MCF 10A (cell line): ENCODE data around the gene ONECUT2. TPM values are rescaled to one million over a fixed set of nuclear protein-coding genes. Genes with fewer than 3 reads are reported as not detected.
"Not testable (repeated sequence)": the region's sequence is repeated elsewhere in the genome, so short reads cannot be mapped to it uniquely, and the experiment has no call there.

Experiments
- BruUV-seq: library from RNA; stranded (reverse); fragments of 400-500 nt; replicated peaks from 2 replicates; lab custom pipeline; 2021; lab: Mats Ljungman, UMichigan
- CTCF ChIA-PET: fragments of 300-600 bp; sonication (Branson Sonifier 250); formaldehyde crosslinking; extraction: SDS; loops from one replicate; lab custom pipeline; 2021; ENCODE audit warnings: antibody characterized with exemption, inconsistent platforms; lab: Yijun Ruan, JAX
- POLR2A ChIA-PET: fragments of 300-600, 350-650 bp; sonication (Branson Sonifier 250); formaldehyde crosslinking; extraction: SDS; loops from one replicate; lab custom pipeline; 2020; ENCODE audit warnings: antibody characterized with exemption, inconsistent platforms; lab: Yijun Ruan, JAX
- DNase-seq: peaks from one replicate; pipeline ENCODE4 v3.0.0-alpha.2; 2018; ENCODE audit not compliant: unreplicated experiment
- H3K27ac Mint-ChIP-seq: one replicate; pipeline ENCODE4 v1.8.0; 2022; ENCODE audit warnings: mild to moderate bottlenecking, low read depth, mixed read lengths; ENCODE audit not compliant: unreplicated experiment
- H3K27me3 Mint-ChIP-seq: one replicate; pipeline ENCODE4 v1.8.0; 2022; ENCODE audit warnings: mixed read lengths; ENCODE audit not compliant: insufficient read depth, unreplicated experiment
- H3K36me3 Mint-ChIP-seq: one replicate; pipeline ENCODE4 v1.8.0; 2022; ENCODE audit warnings: mild to moderate bottlenecking, moderate library complexity, mixed read lengths; ENCODE audit not compliant: insufficient read depth, unreplicated experiment
- H3K4me1 Mint-ChIP-seq: one replicate; pipeline ENCODE4 v1.8.0; 2022; ENCODE audit warnings: mixed read lengths; ENCODE audit not compliant: insufficient read depth, unreplicated experiment
- H3K4me3 Mint-ChIP-seq: one replicate; pipeline ENCODE4 v1.8.0; 2022; ENCODE audit warnings: mild to moderate bottlenecking, moderate library complexity, mixed read lengths; ENCODE audit not compliant: unreplicated experiment
- H3K9me3 Mint-ChIP-seq: one replicate; pipeline ENCODE4 v1.8.0; 2022; ENCODE audit warnings: mixed read lengths; ENCODE audit not compliant: unreplicated experiment
- CTCF ChIP-seq: fragments of 200-600 bp; IDR thresholded peaks from one replicate; pipeline ENCODE4 v1.8.0; 2022; ENCODE audit warnings: antibody characterized with exemption, mild to moderate bottlenecking; ENCODE audit not compliant: unreplicated experiment
- intact Hi-C: fragments of 100-400 bp; cut with micrococcal nuclease; formaldehyde crosslinking; loops from 2 replicates; pipeline ENCODE4 v1.14.1; 2022
- total RNA-seq: library from RNA; stranded (reverse); gene quantifications from 2 replicates; pipeline ENCODE4 v1.2.3, GENCODE V29; 2022

The ONECUT2 gene
- total RNA-seq, 1 experiment from 2014 or later = 0.89 TPM

- intact Hi-C loops = no loop called here
- DNase-seq = peak; percentile 79
- no peak overlapping the region for H3K27ac Mint-ChIP-seq
- no peak for TF ChIP-seq CTCF
- ChIA-PET POLR2A (no interaction called here), CTCF (interaction anchor here (0.7 to 1.5 kb wide), 3 partner anchors 19 to 645 kb away, joined by 3 to 5 read pairs (median 4); no protein-coding TSS in a partner anchor)
- BruUV-seq = no TSS peak
- H3K27me3 Mint-ChIP-seq = peaks cover 11% of the 10 kb centered on the region
- H3K9me3 Mint-ChIP-seq = peaks cover 7% of the 10 kb centered on the region
- H3K4me3 Mint-ChIP-seq = no peak overlapping the region
- H3K4me1 Mint-ChIP-seq = peaks cover 8% of the 10 kb centered on the region
- no peaks in the 10 kb centered on the region for H3K36me3 Mint-ChIP-seq
Measured at GRCh38 chr18:57519668-57520424, 84.7 kb downstream of the ONECUT2 start.

- H3K27ac Mint-ChIP-seq, DNase-seq, H3K36me3 Mint-ChIP-seq, intact Hi-C loops, CTCF ChIA-PET, H3K4me3 Mint-ChIP-seq, BruUV-seq, H3K4me1 Mint-ChIP-seq: not testable (repeated sequence)
- Mint-ChIP-seq H3K27me3 (peaks cover 11% of the 10 kb centered on the region), H3K9me3 (peaks cover 16% of the 10 kb centered on the region)
- POLR2A ChIA-PET = interaction anchor here (0.7 kb wide), 1 partner anchor 86 kb away, joined by 3 read pairs; no protein-coding TSS in a partner anchor
Measured at GRCh38 chr18:57522348-57522747, 87.2 kb downstream of the ONECUT2 start.

GRCh38 chr18:57523171-57523956 is 88.2 kb downstream of the ONECUT2 start:
- no peaks in the 10 kb centered on the region for H3K36me3 Mint-ChIP-seq
- intact Hi-C loops = no loop called here
- H3K4me1 Mint-ChIP-seq = peaks cover 8% of the 10 kb centered on the region
- POLR2A ChIA-PET = interaction anchor here (0.7 kb wide), 1 partner anchor 85 kb away, joined by 3 read pairs; no protein-coding TSS in a partner anchor
- no peak overlapping the region for H3K27ac Mint-ChIP-seq
- DNase-seq = no peak
- BruUV-seq = no TSS peak
- peaks cover 11% of the 10 kb centered on the region for H3K27me3 Mint-ChIP-seq
- TF ChIP-seq CTCF = no peak
- H3K9me3 Mint-ChIP-seq = peaks cover 16% of the 10 kb centered on the region
- no peak overlapping the region for H3K4me3 Mint-ChIP-seq
- CTCF ChIA-PET = no interaction called here

GRCh38 chr18:57527556-57528229 is 92.5 kb downstream of the ONECUT2 start:
- no peak for TF ChIP-seq CTCF
- H3K27me3 Mint-ChIP-seq = no peaks in the 10 kb centered on the region
- H3K36me3 Mint-ChIP-seq = no peaks in the 10 kb centered on the region
- H3K4me3 Mint-ChIP-seq = no peak overlapping the region
- CTCF ChIA-PET = interaction anchor here (0.6 to 0.9 kb wide), 2 partner anchors 34 to 474 kb away, joined by 3 read pairs; no protein-coding TSS in a partner anchor
- no peak overlapping the region for H3K27ac Mint-ChIP-seq
- peaks cover 16% of the 10 kb centered on the region for H3K9me3 Mint-ChIP-seq
- no peak for DNase-seq
- POLR2A ChIA-PET = no interaction called here
- BruUV-seq = no TSS peak
- H3K4me1 Mint-ChIP-seq = no peaks in the 10 kb centered on the region
- intact Hi-C loops = no loop called here
